HepG2 (cell line): ENCODE data around the gene ZNF454.

Experiments
- HDAC6 ChIP-seq: fragments of 200-600 bp; sonication (generic); IDR thresholded peaks from 2 replicates; pipeline ENCODE4 v1.7.0; 2017; ENCODE audit warnings: mild to moderate bottlenecking, antibody characterized with exemption, low read length, low read depth
- MXD1 ChIP-seq: sonication (generic); formaldehyde crosslinking; IDR thresholded peaks from 2 replicates; pipeline ENCODE4 v1.4.0; 2020; ENCODE audit warnings: mild to moderate bottlenecking, missing genetic modification reagents
- SRSF9 ChIP-seq: fragments of 200-400 bp; formaldehyde crosslinking; IDR thresholded peaks from 2 replicates; pipeline ENCODE4 v1.6.1; 2018; ENCODE audit warnings: borderline replicate concordance, mild to moderate bottlenecking, low read depth, low read length; ENCODE audit not compliant: insufficient read depth, poor library complexity, severe bottlenecking
- TCF7L2 ChIP-seq: IDR thresholded peaks from 2 replicates; pipeline ENCODE4 v1.6.1; 2011; ENCODE audit warnings: mild to moderate bottlenecking, low read depth, low read length, moderate library complexity
- ZFP37 ChIP-seq: sonication (generic); formaldehyde crosslinking; IDR thresholded peaks from 2 replicates; pipeline ENCODE4 v1.4.0; 2020; ENCODE audit warnings: missing genetic modification reagents, borderline replicate concordance
- ZHX1 ChIP-seq: sonication (generic); formaldehyde crosslinking; IDR thresholded peaks from 2 replicates; pipeline ENCODE4 v1.8.1; 2022; ENCODE audit warnings: low read depth, mild to moderate bottlenecking, missing genetic modification reagents
- ZNF496 ChIP-seq: sonication (generic); formaldehyde crosslinking; IDR thresholded peaks from 2 replicates; pipeline ENCODE4 v1.8.1; 2023; ENCODE audit warnings: mild to moderate bottlenecking, moderate library complexity, missing genetic modification reagents; ENCODE audit not compliant: insufficient replicate concordance
- TF ChIP-seq, protein P1 (sequence below): sonication (generic); formaldehyde crosslinking; IDR thresholded peaks from 2 replicates; pipeline ENCODE4 v1.4.0; 2020; ENCODE audit warnings: missing genetic modification reagents

GRCh38 chr5:178983728-178984127, 42.7 kb downstream of the ZNF454 start:
- TF ChIP-seq ZHX1 (no peak), TCF7L2 (no peak), ZNF496 (no peak), MXD1 (no peak), ZFP37 (CRISPR knock-in tag) (no peak), SRSF9 (no peak), HDAC6 (no peak)
- TF ChIP-seq, protein P1, sequence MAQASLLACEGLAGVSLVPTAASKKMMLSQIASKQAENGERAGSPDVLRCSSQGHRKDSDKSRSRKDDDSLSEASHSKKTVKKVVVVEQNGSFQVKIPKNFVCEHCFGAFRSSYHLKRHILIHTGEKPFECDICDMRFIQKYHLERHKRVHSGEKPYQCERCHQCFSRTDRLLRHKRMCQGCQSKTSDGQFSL, result no peak
